ENCODE data around the gene HNF1A. TPM values are rescaled to one million over a fixed set of nuclear protein-coding genes. Genes with fewer than 3 reads are reported as not detected.

The HNF1A gene
- total and polyA plus RNA-seq, 10 of the 15 experiments (the other 5 are each of a cell fraction or from before 2014, with no cell fraction given), result 0.10 TPM; not detected in 9

DNA sequence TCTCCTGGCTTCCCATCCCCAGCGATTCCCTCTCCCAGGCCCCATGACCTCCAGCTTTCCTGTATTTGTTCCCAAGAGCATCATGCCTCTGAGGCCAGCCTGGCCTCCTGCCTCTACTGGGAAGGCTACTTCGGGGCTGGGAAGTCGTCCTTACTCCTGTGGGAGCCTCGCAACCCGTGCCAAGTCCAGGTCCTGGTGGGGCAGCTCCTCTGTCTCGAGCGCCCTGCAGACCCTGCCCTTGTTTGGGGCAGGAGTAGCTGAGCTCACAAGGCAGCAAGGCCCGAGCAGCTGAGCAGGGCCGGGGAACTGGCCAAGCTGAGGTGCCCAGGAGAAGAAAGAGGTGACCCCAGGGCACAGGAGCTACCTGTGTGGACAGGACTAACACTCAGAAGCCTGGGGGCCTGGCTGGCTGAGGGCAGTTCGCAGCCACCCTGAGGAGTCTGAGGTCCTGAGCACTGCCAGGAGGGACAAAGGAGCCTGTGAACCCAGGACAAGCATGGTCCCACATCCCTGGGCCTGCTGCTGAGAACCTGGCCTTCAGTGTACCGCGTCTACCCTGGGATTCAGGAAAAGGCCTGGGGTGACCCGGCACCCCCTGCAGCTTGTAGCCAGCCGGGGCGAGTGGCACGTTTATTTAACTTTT, 23.6 kb downstream of the HNF1A start:
- ChIA-PET POLR2A (no interaction called here), SMC1A (ENCODE audit: uncharacterized antibody, unreplicated experiment) (interaction anchor here (1.6 kb wide), 1 partner anchor 58 kb away, joined by 7 read pairs; no protein-coding TSS in a partner anchor), CTCF (interaction anchor here (1.0 kb wide), 1 partner anchor 58 kb away, joined by 3 read pairs; no protein-coding TSS in a partner anchor), RAD21 (ENCODE audit: unreplicated experiment) (interaction anchor here (0.7 kb wide), 1 partner anchor 95 kb away, joined by 3 read pairs; no protein-coding TSS in a partner anchor)
- H3K36me3 ChIP-seq (ENCODE audit: control insufficient read depth in 2 of 2, insufficient read depth in 2 of 2, low read length in 1 of 2), result peaks cover 4 to 10% of the 10 kb centered on the region in 2 experiments
- no peaks in the 10 kb centered on the region for H4K20me1 ChIP-seq (ENCODE audit: control insufficient read depth, insufficient read depth)
- no TSS peak for BruUV-seq (replicated peaks)
- WGBS (ENCODE audit: insufficient coverage, insufficient replicate concordance, low lambda C conversion rate, missing lambda C conversion rate), result 77% methylated on average over 16 of the region's 16 CpGs
- H3K27me3 ChIP-seq (replicated peaks in 1 of 2; ENCODE audit: control insufficient read depth in 2 of 2, insufficient read depth in 2 of 2, low read length in 1 of 2), result no peaks in the 10 kb centered on the region
- no peak overlapping the region for H3K4me3 ChIP-seq
- no peaks in the 10 kb centered on the region for H3K9me3 ChIP-seq (replicated peaks; ENCODE audit: control insufficient read depth, insufficient read depth, low read length)
- intact Hi-C loops (cut with micrococcal nuclease; ENCODE audit: unreplicated experiment) (no loop called here), in situ Hi-C loops (cut with MboI) (no loop called here)
- DNase-seq (ENCODE audit: low read depth, low spot score), result no peak
- H2AFZ ChIP-seq (ENCODE audit: control insufficient read depth, low read depth, low read length), result no peak overlapping the region
- H3K9ac ChIP-seq (ENCODE audit: control insufficient read depth, insufficient read depth, low read length), result no peak overlapping the region
- no peak for TF ChIP-seq SIX5 (IDR thresholded peaks at IDR 0.05; ENCODE audit: low read depth, low read length, severe bottlenecking)
- no peak for TF ChIP-seq NFXL1 (IDR thresholded peaks at IDR 0.05; ENCODE audit: borderline replicate concordance)
- TF ChIP-seq NR2F1 (conservative IDR thresholded peaks at IDR 0.05), result no peak
- TF ChIP-seq, protein P1, sequence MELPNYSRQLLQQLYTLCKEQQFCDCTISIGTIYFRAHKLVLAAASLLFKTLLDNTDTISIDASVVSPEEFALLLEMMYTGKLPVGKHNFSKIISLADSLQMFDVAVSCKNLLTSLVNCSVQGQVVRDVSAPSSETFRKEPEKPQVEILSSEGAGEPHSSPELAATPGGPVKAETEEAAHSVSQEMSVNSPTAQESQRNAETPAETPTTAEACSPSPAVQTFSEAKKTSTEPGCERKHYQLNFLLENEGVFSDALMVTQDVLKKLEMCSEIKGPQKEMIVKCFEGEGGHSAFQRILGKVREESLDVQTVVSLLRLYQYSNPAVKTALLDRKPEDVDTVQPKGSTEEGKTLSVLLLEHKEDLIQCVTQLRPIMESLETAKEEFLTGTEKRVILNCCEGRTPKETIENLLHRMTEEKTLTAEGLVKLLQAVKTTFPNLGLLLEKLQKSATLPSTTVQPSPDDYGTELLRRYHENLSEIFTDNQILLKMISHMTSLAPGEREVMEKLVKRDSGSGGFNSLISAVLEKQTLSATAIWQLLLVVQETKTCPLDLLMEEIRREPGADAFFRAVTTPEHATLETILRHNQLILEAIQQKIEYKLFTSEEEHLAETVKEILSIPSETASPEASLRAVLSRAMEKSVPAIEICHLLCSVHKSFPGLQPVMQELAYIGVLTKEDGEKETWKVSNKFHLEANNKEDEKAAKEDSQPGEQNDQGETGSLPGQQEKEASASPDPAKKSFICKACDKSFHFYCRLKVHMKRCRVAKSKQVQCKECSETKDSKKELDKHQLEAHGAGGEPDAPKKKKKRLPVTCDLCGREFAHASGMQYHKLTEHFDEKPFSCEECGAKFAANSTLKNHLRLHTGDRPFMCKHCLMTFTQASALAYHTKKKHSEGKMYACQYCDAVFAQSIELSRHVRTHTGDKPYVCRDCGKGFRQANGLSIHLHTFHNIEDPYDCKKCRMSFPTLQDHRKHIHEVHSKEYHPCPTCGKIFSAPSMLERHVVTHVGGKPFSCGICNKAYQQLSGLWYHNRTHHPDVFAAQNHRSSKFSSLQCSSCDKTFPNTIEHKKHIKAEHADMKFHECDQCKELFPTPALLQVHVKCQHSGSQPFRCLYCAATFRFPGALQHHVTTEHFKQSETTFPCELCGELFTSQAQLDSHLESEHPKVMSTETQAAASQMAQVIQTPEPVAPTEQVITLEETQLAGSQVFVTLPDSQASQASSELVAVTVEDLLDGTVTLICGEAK (IDR thresholded peaks at IDR 0.05; ENCODE audit: borderline replicate concordance), result no peak
- no peak for TF ChIP-seq CBFB (IDR thresholded peaks at IDR 0.05; ENCODE audit: low read depth)
- no peak for TF ChIP-seq MAX (IDR thresholded peaks at IDR 0.05; ENCODE audit: low read depth, low read length)
- TF ChIP-seq, protein P2, sequence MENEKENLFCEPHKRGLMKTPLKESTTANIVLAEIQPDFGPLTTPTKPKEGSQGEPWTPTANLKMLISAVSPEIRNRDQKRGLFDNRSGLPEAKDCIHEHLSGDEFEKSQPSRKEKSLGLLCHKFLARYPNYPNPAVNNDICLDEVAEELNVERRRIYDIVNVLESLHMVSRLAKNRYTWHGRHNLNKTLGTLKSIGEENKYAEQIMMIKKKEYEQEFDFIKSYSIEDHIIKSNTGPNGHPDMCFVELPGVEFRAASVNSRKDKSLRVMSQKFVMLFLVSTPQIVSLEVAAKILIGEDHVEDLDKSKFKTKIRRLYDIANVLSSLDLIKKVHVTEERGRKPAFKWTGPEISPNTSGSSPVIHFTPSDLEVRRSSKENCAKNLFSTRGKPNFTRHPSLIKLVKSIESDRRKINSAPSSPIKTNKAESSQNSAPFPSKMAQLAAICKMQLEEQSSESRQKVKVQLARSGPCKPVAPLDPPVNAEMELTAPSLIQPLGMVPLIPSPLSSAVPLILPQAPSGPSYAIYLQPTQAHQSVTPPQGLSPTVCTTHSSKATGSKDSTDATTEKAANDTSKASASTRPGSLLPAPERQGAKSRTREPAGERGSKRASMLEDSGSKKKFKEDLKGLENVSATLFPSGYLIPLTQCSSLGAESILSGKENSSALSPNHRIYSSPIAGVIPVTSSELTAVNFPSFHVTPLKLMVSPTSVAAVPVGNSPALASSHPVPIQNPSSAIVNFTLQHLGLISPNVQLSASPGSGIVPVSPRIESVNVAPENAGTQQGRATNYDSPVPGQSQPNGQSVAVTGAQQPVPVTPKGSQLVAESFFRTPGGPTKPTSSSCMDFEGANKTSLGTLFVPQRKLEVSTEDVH (IDR thresholded peaks at IDR 0.05; ENCODE audit: low read depth, partially characterized antibody), result no peak
- no peak for TF ChIP-seq RUNX3 (IDR thresholded peaks at IDR 0.05; ENCODE audit: low read length)
- TF ChIP-seq POLR2AphosphoS2 (IDR thresholded peaks at IDR 0.05; ENCODE audit: low read depth, low read length), result no peak
- no peak for TF ChIP-seq SMAD5 (IDR thresholded peaks at IDR 0.05; ENCODE audit: low read depth)
- FAIRE-seq, result no peak
- no peak for ATAC-seq
- H3K4me1 ChIP-seq (ENCODE audit: control insufficient read depth, insufficient read depth, low read length), result no peaks in the 10 kb centered on the region
- no peak overlapping the region for H3K4me2 ChIP-seq (ENCODE audit: control insufficient read depth, insufficient read depth)
- H3K27ac ChIP-seq (ENCODE audit: control insufficient read depth, insufficient read depth), result no peak overlapping the region
- H3K79me2 ChIP-seq (ENCODE audit: control insufficient read depth, insufficient read depth, low read length), result no peaks in the 10 kb centered on the region

Measured in GM12878 (cell line).